ENCODE data around the gene TRIM34. TPM values are rescaled to one million over a fixed set of nuclear protein-coding genes. Genes with fewer than 3 reads are reported as not detected.
"Not testable (repeated sequence)": the region's sequence is repeated elsewhere in the genome, so short reads cannot be mapped to it uniquely, and the experiment has no call there.

Gene TRIM34
- total RNA-seq, 1 donor from 2014 or later = 4.9 TPM

GRCh38 chr11:5631417-5631816 lies 6.6 kb downstream of the TRIM34 start:
- Histone ChIP-seq H3K36me3 (ENCODE audit: control insufficient read depth, insufficient read depth, low read length) (no peaks in the 10 kb centered on the region), H3K4me3 (ENCODE audit: low read depth, low read length) (no peak overlapping the region), H3K27me3 (ENCODE audit: control insufficient read depth, insufficient read depth, low read length) (no peaks in the 10 kb centered on the region)
- TF ChIP-seq, protein P1, sequence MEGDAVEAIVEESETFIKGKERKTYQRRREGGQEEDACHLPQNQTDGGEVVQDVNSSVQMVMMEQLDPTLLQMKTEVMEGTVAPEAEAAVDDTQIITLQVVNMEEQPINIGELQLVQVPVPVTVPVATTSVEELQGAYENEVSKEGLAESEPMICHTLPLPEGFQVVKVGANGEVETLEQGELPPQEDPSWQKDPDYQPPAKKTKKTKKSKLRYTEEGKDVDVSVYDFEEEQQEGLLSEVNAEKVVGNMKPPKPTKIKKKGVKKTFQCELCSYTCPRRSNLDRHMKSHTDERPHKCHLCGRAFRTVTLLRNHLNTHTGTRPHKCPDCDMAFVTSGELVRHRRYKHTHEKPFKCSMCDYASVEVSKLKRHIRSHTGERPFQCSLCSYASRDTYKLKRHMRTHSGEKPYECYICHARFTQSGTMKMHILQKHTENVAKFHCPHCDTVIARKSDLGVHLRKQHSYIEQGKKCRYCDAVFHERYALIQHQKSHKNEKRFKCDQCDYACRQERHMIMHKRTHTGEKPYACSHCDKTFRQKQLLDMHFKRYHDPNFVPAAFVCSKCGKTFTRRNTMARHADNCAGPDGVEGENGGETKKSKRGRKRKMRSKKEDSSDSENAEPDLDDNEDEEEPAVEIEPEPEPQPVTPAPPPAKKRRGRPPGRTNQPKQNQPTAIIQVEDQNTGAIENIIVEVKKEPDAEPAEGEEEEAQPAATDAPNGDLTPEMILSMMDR (IDR thresholded peaks at IDR 0.05; ENCODE audit: insufficient read depth, low read length, poor library complexity, severe bottlenecking) = no peak
- no peak for DNase-seq (ENCODE audit: low read depth)

DNA sequence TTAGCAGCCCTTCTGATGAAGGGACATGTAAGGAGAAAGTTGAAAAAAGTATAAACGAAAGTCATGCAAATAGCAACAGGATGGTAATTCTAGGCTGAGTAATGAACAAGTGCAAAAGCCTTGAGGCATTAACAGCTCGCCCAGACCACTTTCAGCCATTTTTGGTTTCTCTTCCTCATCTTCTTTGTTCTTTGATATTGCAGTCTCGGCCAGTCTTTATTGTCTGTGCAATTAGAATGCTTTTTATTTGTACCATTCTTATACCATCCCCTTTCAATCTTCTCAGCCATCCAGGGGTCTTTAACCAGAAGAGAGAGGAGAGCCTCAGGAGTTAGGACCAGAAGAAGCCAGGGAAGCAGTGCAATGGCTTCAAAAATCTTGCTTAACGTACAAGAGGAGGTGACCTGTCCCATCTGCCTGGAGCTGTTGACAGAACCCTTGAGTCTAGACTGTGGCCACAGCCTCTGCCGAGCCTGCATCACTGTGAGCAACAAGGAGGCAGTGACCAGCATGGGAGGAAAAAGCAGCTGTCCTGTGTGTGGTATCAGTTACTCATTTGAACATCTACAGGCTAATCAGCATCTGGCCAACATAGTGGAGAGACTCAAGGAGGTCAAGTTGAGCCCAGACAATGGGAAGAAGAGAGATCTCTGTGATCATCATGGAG lies 7.3 kb downstream of the TRIM34 start:
- no peak overlapping the region for H3K4me3 ChIP-seq (ENCODE audit: low read depth, low read length)
- TF ChIP-seq, protein P1 (IDR thresholded peaks at IDR 0.05; ENCODE audit: insufficient read depth, low read length, poor library complexity, severe bottlenecking) = no peak
- no peaks in the 10 kb centered on the region for H3K27me3 ChIP-seq (ENCODE audit: control insufficient read depth, insufficient read depth, low read length)
- H3K36me3 ChIP-seq (ENCODE audit: control insufficient read depth, insufficient read depth, low read length) = no peaks in the 10 kb centered on the region
- no peak for DNase-seq (ENCODE audit: low read depth)

- Histone ChIP-seq H3K27me3 (ENCODE audit: control insufficient read depth, insufficient read depth, low read length) (no peaks in the 10 kb centered on the region), H3K4me3 (ENCODE audit: low read depth, low read length) (no peak overlapping the region), H3K36me3 (ENCODE audit: control insufficient read depth, insufficient read depth, low read length) (no peaks in the 10 kb centered on the region)
- no peak for DNase-seq (ENCODE audit: low read depth)
- TF ChIP-seq, protein P1 (IDR thresholded peaks at IDR 0.05; ENCODE audit: insufficient read depth, low read length, poor library complexity, severe bottlenecking) = no peak
Observed at GRCh38 chr11:5639953-5640352, 15.2 kb downstream of the TRIM34 start.

GRCh38 chr11:5643585-5643984 lies 18.8 kb downstream of the TRIM34 start:
- H3K27me3 ChIP-seq (ENCODE audit: control insufficient read depth, insufficient read depth, low read length) = no peaks in the 10 kb centered on the region
- H3K36me3 ChIP-seq (ENCODE audit: control insufficient read depth, insufficient read depth, low read length) = no peaks in the 10 kb centered on the region
- H3K4me3 ChIP-seq (ENCODE audit: low read depth, low read length) = no peak overlapping the region
- DNase-seq (ENCODE audit: low read depth) = no peak
- TF ChIP-seq, protein P1 (IDR thresholded peaks at IDR 0.05; ENCODE audit: insufficient read depth, low read length, poor library complexity, severe bottlenecking) = no peak

DNA sequence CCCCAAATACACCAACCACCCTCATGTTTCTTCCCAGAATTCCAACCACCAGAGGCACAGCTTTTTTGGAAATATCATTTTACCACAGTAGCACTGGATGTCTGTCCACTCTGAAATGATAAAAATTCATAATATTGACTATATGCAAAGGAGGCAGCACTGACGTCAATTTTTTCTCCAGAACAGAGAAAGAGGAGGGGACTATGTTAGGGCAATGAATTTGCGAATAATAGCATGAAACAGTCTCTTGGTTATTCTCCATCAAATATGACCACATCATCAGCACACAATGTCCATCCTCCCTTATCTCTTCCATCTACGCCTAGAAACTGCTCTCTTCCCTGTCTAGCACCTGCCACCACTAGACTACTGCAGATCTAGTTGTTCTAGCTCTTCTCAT lies 21.3 kb downstream of the TRIM34 start:
- TF ChIP-seq, protein P1 (IDR thresholded peaks at IDR 0.05; ENCODE audit: insufficient read depth, low read length, poor library complexity, severe bottlenecking) = no peak
- Histone ChIP-seq H3K36me3 (ENCODE audit: control insufficient read depth, insufficient read depth, low read length) (no peaks in the 10 kb centered on the region), H3K4me3 (ENCODE audit: low read depth, low read length) (no peak overlapping the region), H3K27me3 (ENCODE audit: control insufficient read depth, insufficient read depth, low read length) (no peaks in the 10 kb centered on the region)
- DNase-seq (ENCODE audit: low read depth) = no peak

GRCh38 chr11:5655474-5655873 lies 30.7 kb downstream of the TRIM34 start:
- Histone ChIP-seq H3K4me3 (ENCODE audit: low read depth, low read length) (no peak overlapping the region), H3K36me3 (ENCODE audit: control insufficient read depth, insufficient read depth, low read length) (no peaks in the 10 kb centered on the region)
- TF ChIP-seq, protein P1 (IDR thresholded peaks at IDR 0.05; ENCODE audit: insufficient read depth, low read length, poor library complexity, severe bottlenecking) = no peak

GRCh38 chr11:5656956-5657355 lies 32.2 kb downstream of the TRIM34 start:
- H3K27me3 ChIP-seq (ENCODE audit: control insufficient read depth, insufficient read depth, low read length); DNase-seq (ENCODE audit: low read depth); H3K4me3 ChIP-seq (ENCODE audit: low read depth, low read length); H3K36me3 ChIP-seq (ENCODE audit: control insufficient read depth, insufficient read depth, low read length): not testable (repeated sequence)

More at GRCh38 chr11:5655474-5655873, 30.7 kb downstream of the TRIM34 start:
- no peaks in the 10 kb centered on the region for H3K27me3 ChIP-seq (ENCODE audit: control insufficient read depth, insufficient read depth, low read length)
- no peak for DNase-seq (ENCODE audit: low read depth)

Measured in kidney epithelial cell (primary cell).